Hepatic stellate cell (primary cell): Measurements from ENCODE around the gene TMEM174.

Experiments
- DNase-seq: peaks from one replicate; pipeline ENCODE4 v3.0.0; 2011; ENCODE audit warnings: low spot score

TMEM174 gene

GRCh38 chr5:73153513-73153912 lies 19.5 kb upstream of the TMEM174 start:
- DNase-seq, result no peak

- no peak for DNase-seq
Observed at GRCh38 chr5:73154208-73155006, 18.6 kb upstream of the TMEM174 start.

DNA sequence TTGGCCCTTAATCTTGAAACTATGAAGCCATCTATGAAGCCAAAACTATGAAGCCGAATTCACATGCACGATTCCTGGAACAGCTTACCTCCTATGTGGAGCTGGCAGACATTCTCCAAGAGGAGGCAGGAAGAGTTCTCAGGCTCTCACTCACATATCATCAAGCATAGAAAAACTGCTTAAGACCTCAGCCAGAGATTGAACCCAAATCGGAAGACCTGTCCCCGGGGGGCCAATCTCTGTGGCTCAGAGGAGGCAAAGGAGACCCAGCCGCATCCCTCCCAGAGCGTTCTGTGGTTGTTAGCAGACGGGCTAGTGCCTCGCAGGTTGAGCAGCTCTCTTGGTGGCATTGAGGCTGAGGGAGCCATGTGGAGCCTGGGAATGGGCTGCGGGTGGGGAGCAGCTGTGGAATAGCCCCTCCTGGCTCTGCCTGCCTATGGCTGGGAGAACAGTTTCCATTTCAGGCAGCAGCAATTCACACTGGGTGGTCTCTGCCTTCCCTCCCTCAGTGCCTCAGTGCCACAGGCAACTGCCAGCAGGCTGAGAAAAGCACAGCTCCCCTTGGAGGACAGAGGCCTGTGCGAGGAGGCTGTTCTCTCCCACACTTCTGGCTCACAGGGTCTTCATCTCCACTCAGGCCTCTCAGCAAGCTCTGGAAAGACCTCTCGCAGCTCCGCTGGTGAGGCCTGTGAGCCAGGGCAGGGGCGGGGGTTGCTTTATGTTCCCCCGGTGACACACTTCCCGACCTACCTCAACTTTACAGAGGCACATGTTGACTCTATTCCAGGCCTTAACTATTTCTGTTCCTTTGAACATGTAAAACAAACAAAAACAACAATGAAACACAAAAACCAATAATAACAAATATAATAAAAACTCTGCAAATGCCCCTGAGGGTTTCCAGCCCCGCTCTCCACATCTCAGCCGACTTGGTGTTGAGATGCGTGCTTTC lies 17.4 kb upstream of the TMEM174 start:
- no peak for DNase-seq

- no peak for DNase-seq
Observed at GRCh38 chr5:73157414-73158303, 15.3 kb upstream of the TMEM174 start.

GRCh38 chr5:73158313-73158712 lies 14.7 kb upstream of the TMEM174 start:
- no peak for DNase-seq

DNA sequence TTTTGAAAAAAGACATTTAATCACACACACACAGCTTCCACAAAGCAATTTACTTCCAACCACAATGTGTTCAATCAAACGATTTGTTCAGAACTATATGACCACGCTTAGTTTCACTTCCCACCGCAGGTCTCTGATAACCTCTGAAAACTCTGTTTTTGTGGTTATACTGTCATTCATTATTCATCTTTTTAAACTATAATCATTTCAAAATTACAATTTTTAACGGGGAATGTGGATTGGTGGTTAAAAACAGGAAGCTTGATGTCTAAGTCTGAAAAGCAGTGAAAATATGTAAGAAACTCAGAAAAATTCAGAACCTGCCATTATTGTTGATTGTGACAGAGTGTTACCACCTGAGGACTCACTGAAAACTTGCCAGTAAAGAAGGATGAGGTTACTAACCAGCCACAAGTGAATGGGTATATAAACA lies 12.7 kb upstream of the TMEM174 start:
- no peak for DNase-seq

GRCh38 chr5:73170522-73170921 lies 2.5 kb upstream of the TMEM174 start:
- no peak for DNase-seq

DNA sequence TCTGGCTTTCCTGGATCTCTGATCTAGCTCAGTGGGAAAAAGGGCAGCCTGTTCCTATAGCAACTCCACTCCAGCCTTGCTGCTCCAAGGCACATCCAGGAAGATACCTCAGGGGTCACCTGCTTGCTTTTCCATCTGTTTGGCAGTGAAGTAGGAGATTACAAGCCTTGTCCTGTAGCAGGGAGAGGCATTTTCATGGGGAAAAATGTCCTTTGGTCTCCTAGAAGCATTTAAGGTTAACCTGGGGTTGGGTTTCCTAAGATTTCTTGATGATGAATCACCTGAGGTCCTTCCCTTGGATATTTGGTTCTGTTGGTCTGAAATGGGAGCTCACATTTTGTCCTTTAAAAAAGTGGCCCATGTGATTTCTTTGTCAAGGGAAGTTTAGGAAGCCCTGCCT lies 1.5 kb upstream of the TMEM174 start:
- no peak for DNase-seq

DNA sequence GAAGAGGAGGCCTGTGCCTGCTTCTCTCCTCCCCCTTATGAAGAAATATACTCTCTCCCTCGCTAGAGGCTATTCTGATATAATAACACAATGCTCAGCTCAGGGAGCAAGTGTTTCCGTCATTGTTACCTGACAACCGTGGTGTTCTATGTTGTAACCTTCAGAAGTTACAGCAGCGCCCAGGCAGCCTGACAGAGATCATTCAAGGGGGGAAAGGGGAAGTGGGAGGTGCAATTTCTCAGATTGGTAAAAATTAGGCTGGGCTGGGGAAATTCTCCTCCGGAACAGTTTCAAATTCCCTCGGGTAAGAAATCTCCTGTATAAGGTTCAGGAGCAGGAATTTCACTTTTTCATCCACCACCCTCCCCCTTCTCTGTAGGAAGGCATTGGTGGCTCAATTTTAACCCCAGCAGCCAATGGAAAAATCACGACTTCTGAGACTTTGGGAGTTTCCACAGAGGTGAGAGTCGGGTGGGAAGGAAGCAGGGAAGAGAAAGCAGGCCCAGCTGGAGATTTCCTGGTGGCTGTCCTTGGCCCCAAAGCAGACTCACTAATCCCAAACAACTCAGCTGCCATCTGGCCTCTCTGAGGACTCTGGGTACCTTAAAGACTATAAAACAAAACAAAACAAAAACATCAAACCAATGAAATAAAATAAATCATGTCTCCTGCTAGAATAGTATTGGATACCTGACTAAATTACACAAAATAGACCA lies 1.3 kb downstream of the TMEM174 start:
- DNase-seq, result no peak

DNA sequence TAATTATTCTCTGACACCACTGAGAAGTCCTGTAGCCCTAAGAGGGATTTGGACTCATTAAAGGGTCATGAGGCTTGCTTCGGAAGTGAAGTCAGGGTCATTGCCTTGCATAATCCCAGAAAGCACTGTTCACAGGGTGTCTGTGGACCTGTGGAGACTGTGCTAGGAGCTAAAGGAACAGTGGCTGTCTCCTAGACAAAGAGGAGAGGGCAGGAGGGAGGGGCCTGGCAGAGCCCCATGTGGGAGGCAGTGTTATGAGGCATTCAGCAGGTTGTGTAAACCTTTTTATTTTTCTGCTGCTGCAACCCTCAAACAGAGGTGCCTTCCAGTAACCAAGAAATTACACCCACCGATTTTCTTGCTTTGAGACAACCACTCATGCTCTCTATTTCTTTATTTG lies 3.3 kb downstream of the TMEM174 start:
- no peak for DNase-seq

DNA sequence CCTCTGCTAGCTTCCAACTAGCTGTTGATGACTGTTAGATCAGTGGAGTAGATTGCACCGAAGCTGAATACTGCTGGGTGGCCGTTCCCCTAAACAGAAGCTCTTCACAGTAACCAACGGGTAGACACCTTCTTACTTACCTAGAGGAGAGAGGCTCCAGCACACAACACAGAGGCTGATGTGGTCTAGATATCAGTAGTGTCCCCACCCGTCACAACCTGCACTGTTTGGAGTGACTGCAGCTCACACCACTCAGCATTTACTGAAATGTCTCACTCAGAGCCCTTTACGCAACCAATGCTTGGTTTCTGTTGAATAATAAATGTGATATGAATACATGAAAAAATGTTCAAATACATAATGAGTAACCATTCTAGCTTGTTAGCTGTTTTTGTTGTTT lies 5.3 kb downstream of the TMEM174 start:
- DNase-seq, result no peak

- no peak for DNase-seq
Observed at GRCh38 chr5:73179730-73180129, 6.7 kb downstream of the TMEM174 start.

DNA sequence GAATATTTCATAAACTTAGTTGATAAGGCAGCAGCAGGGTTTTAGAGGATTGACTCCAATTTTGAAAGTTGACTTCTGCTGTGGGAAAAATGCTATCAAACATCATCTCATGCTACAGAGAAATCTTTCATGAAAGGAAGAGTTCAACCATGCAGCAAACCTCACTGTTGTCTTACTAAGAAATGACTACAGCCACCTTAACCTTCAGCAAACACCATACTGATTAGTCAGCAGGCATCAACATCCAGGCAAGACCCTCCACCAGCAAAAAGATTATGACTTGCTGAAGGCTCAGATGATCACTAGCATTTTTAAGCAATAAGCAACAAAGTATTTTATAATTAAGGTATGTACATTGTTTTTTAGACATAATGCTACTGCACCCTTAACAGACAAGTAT lies 7.6 kb downstream of the TMEM174 start:
- DNase-seq, result no peak

DNA sequence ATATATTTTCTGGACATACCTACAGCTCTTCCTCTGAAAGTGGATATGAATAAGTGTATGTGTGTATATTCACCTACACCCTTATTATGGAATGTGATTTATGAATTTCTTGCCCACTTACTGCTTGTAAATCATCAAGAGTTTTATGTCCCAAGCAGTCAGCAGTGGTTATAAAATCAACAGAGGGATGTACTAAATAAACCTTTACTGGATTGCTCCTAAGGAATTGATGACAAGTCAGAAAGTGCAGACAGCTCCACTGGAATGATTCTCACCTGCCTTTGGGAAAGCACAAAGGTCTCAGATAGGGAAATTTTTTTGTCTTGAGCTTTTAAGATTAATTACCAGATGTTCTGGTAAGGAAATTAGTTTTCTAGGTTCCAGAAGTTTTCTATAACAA lies 9.3 kb downstream of the TMEM174 start:
- DNase-seq, result no peak

- DNase-seq, result no peak
Observed at GRCh38 chr5:73183000-73183399, 10.0 kb downstream of the TMEM174 start.

DNA sequence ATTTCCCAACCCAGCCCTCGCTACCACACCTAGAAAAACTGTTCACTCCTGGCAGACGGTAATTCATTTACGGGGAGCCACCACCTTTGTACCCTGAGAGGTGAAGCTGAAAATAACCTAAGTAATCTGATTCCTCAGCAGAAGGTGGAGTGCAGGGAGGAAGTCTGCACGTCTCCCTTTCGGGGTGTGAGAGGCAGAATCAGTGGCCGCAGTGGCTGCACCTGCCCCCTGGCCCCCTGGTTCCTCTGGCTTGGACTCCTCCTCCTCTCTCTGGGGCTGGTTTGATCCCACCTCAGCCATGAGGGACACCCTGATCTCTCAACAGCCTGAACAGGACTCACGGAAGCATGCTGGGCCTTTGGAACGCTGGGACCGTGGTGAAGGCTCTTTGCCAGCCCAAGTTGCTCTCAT lies 10.5 kb downstream of the TMEM174 start:
- DNase-seq, result no peak

DNA sequence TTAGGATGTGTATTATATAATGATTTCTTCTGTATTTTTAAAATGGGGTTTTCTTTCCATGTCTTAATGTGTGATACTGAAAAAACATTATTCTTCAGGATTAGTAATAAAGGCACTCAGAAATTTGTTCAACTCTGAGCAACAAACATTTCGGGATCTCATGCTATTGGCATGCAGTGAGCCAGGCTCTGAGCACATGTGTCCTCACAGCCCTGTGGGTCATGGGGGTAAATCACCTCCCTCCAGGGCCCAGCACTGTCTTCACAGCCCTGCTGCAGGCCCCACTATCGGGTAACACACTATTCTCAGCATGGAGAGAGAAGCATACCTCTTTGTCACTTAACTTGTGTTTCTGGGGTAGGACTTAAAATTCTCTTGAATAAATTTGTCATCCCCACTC lies 14.0 kb downstream of the TMEM174 start:
- DNase-seq, result no peak

- DNase-seq, result peak; percentile 47
Observed at GRCh38 chr5:73188764-73189531, 16.0 kb downstream of the TMEM174 start.

- peak; percentile 50 for DNase-seq
Observed at GRCh38 chr5:73189871-73190376, 16.9 kb downstream of the TMEM174 start.

GRCh38 chr5:73192370-73192769 lies 19.4 kb downstream of the TMEM174 start:
- no peak for DNase-seq
